ENCODE data around the gene CAMTA1.

DNA sequence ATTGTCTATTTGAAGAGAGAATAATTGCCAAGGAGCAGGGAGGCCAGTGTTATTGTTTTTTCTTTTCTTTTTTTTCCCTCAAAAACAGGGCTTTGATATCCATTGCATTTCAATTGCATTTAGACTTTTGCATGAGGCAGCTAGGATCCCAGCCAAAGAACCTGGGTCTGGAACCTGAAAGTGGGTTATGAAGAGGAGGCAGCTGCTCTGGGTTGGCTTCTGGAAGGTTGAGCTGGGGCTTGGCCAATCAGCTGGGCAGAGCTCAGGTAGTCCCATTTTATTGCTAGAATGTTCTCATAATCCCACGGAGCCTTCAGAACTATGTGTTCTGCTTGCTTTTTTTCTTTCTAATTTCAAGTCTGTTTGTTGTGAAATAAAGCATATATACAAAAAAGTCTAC is 218.9 kb downstream of the CAMTA1 start:
- TF ChIP-seq, protein P1, sequence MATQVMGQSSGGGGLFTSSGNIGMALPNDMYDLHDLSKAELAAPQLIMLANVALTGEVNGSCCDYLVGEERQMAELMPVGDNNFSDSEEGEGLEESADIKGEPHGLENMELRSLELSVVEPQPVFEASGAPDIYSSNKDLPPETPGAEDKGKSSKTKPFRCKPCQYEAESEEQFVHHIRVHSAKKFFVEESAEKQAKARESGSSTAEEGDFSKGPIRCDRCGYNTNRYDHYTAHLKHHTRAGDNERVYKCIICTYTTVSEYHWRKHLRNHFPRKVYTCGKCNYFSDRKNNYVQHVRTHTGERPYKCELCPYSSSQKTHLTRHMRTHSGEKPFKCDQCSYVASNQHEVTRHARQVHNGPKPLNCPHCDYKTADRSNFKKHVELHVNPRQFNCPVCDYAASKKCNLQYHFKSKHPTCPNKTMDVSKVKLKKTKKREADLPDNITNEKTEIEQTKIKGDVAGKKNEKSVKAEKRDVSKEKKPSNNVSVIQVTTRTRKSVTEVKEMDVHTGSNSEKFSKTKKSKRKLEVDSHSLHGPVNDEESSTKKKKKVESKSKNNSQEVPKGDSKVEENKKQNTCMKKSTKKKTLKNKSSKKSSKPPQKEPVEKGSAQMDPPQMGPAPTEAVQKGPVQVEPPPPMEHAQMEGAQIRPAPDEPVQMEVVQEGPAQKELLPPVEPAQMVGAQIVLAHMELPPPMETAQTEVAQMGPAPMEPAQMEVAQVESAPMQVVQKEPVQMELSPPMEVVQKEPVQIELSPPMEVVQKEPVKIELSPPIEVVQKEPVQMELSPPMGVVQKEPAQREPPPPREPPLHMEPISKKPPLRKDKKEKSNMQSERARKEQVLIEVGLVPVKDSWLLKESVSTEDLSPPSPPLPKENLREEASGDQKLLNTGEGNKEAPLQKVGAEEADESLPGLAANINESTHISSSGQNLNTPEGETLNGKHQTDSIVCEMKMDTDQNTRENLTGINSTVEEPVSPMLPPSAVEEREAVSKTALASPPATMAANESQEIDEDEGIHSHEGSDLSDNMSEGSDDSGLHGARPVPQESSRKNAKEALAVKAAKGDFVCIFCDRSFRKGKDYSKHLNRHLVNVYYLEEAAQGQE (IDR thresholded peaks at IDR 0.05; ENCODE audit: borderline replicate concordance) = no peak
- TF ChIP-seq, protein P2, sequence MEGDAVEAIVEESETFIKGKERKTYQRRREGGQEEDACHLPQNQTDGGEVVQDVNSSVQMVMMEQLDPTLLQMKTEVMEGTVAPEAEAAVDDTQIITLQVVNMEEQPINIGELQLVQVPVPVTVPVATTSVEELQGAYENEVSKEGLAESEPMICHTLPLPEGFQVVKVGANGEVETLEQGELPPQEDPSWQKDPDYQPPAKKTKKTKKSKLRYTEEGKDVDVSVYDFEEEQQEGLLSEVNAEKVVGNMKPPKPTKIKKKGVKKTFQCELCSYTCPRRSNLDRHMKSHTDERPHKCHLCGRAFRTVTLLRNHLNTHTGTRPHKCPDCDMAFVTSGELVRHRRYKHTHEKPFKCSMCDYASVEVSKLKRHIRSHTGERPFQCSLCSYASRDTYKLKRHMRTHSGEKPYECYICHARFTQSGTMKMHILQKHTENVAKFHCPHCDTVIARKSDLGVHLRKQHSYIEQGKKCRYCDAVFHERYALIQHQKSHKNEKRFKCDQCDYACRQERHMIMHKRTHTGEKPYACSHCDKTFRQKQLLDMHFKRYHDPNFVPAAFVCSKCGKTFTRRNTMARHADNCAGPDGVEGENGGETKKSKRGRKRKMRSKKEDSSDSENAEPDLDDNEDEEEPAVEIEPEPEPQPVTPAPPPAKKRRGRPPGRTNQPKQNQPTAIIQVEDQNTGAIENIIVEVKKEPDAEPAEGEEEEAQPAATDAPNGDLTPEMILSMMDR (IDR thresholded peaks at IDR 0.05; ENCODE audit: poor library complexity, severe bottlenecking) = no peak
- TF ChIP-seq POLR2AphosphoS5 (IDR thresholded peaks at IDR 0.05) = no peak

Measured in neural cell (in vitro differentiated cells).